Measurements from ENCODE around the gene TAS2R38. TPM values are rescaled to one million over a fixed set of nuclear protein-coding genes. Genes with fewer than 3 reads are reported as not detected.

Gene TAS2R38
- total and polyA plus RNA-seq, 5 experiments from 2014 or later, result not detected

DNA sequence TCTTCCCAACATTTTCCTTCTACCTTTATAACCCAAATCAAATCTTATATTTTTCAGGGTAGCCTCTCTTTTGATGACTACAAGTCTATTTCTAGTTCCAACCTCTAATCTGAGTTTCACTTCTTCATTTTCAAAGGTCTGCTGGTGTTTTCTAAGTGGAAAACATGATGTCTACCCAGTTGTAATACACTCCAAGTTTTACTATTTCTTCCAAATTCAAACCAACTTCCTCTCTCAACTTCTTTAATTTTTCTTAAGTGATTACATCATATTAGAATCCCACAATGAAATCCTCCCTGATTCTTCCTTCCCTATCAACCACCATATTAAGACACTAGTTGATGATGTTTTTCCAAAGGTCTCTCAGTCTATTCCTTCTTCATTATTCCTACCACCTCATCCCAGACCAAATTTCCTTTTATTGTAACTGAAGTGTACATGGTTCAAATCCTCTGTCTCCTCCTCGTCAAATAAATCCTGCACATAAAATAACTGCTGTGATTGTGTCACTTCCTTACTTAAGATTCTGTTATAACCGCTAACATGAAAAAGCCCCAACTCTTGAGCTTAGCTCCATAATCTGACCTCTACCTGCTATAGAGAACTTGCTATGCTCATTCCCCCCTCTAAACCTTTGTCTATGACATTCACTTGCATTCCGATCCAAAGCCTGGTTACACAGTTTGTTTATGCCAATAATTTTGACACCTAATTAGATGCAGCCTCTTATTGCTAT, 12.7 kb downstream of the TAS2R38 start:
- POLR2A ChIA-PET, result no interaction called here
- H3K9me3 Mint-ChIP-seq, result no peaks in the 10 kb centered on the region
- DNase-seq (no peak), ATAC-seq (no peak)
- H3K27ac Mint-ChIP-seq, result peak overlapping the region in 1 of 10 donors; percentile 36
- peaks cover 0 to 22% (median 0%) of the 10 kb centered on the region in 4 donors for H3K4me1 Mint-ChIP-seq
- peaks cover 0 to 1% (median 0%) of the 10 kb centered on the region in 5 donors for H3K27me3 Mint-ChIP-seq
- H3K4me3 Mint-ChIP-seq, result no peak overlapping the region
- H3K36me3 Mint-ChIP-seq, result no peaks in the 10 kb centered on the region

DNA sequence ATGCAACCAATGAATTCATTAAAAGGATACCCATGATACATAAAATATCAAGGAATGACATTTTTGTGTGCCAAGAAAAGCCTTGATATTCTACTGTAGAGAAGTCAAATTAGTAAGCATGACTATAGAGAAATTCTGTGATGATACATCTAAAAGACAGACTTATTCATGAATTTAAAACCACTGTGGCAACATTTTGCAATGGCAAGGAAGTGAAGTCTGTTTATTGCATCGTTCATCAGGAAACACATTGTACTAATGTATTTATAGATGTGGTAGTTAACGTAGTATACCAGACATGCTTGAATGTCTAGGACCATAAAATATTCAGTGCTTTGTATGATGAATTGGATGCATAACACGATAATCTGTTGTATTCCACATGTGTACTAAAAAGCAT, 17.5 kb downstream of the TAS2R38 start:
- DNase-seq (no peak), ATAC-seq (no peak)
- Mint-ChIP-seq H3K36me3 (no peaks in the 10 kb centered on the region), H3K27me3 (peaks cover 0 to 1% (median 0%) of the 10 kb centered on the region in 5 donors), H3K4me3 (no peak overlapping the region), H3K9me3 (no peaks in the 10 kb centered on the region), H3K4me1 (peaks cover 0 to 24% (median 0%) of the 10 kb centered on the region in 4 donors), H3K27ac (no peak overlapping the region)
- POLR2A ChIA-PET, result no interaction called here

DNA sequence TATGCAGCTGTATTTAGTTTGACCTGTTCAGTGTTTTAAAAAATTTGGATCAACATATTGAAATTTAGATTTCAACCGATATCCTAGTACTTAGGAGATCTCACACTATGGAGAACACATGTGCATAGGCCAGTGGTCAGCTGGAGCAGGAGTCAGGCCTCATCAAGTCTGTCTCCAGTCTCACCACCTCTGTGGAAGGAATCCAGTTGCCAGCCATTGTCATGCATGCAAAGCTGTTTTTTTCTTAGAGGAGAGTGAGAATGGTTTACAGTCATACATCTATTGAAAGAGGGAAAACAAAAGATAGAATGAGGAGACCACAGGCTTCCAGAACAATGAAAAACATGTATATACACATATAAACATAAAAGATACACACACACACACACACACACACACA, 19.2 kb downstream of the TAS2R38 start:
- H3K36me3 Mint-ChIP-seq, result no peaks in the 10 kb centered on the region
- H3K9me3 Mint-ChIP-seq, result no peaks in the 10 kb centered on the region
- POLR2A ChIA-PET, result no interaction called here
- H3K4me3 Mint-ChIP-seq, result no peak overlapping the region
- no peak overlapping the region for H3K27ac Mint-ChIP-seq
- DNase-seq (no peak), ATAC-seq (no peak)
- H3K4me1 Mint-ChIP-seq, result peaks cover 0 to 10% (median 0%) of the 10 kb centered on the region in 4 donors
- H3K27me3 Mint-ChIP-seq, result peaks cover 0 to 9% (median 0%) of the 10 kb centered on the region in 5 donors

DNA sequence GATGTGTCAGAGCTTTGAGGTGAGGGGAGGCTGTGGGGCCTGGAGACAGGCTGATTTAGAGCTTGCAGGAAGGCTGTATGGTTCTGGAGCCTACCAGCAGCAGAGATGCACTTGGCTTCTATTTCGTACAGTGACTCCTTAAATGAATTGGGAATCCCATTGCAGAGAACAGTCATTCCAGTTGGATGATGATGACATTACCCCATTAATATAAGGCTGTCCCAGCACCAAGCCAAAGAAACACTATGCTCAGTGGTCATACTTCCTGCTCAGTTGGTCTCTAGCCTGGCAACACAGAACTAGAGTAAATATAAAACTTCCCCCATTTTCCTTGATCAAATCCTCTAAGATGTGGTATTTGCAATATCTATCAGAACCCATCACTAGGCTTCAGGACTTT, 21.1 kb downstream of the TAS2R38 start:
- no peak for DNase-seq
- POLR2A ChIA-PET, result no interaction called here
- Mint-ChIP-seq H3K27me3 (peaks cover 0 to 9% (median 0%) of the 10 kb centered on the region in 5 donors), H3K4me1 (peaks cover 0 to 10% (median 0%) of the 10 kb centered on the region in 4 donors), H3K4me3 (no peak overlapping the region), H3K9me3 (no peaks in the 10 kb centered on the region), H3K27ac (no peak overlapping the region), H3K36me3 (no peaks in the 10 kb centered on the region)
- ATAC-seq, result no peak

DNA sequence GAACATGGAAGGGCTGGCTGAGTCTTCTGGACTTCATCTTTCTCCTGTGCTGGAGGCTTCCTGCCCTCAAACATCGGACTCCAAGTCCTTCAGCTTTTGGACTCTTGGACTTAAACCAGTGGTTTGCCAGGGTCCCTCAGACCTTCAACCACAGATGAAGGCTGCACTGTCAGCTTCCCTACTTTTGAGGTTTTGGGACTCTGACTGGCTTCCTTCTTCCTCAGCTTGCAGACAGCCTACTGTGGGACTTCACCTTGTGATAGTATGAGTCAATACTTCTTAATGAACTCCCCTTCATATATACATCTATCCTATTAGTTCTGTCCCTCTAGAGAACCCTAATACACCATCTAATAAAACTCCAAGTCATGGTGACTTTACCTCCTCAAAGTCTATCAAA, 22.8 kb downstream of the TAS2R38 start:
- POLR2A ChIA-PET, result no interaction called here

DNA sequence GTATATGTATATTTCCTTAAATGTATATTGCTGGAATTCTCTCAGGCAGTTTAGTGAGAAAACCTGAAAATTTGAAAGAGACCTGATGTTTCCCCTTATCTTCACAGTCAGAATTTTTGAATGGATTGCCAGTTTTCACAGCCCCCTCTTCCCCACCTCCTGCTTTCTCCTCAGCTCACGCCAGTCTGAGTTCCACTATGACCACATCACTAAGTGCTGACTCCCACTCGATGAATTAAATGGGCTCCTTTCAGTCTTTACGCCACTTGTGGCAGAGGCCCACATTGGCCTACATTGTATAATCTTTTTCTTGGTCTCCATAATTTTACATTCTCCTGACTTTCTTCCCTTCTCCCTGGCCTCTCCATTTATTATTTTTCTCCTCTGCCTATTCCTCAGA, 23.7 kb downstream of the TAS2R38 start:
- no peaks in the 10 kb centered on the region for H3K9me3 Mint-ChIP-seq
- POLR2A ChIA-PET, result no interaction called here

More for the DNA sequence above, 22.8 kb downstream of the TAS2R38 start:
- Mint-ChIP-seq H3K9me3 (no peaks in the 10 kb centered on the region), H3K4me1 (peaks cover 0 to 3% (median 0%) of the 10 kb centered on the region in 4 donors), H3K27ac (no peak overlapping the region), H3K36me3 (no peaks in the 10 kb centered on the region), H3K27me3 (peaks cover 0 to 9% (median 0%) of the 10 kb centered on the region in 5 donors), H3K4me3 (no peak overlapping the region)
- no peak for ATAC-seq
- no peak for DNase-seq

DNA sequence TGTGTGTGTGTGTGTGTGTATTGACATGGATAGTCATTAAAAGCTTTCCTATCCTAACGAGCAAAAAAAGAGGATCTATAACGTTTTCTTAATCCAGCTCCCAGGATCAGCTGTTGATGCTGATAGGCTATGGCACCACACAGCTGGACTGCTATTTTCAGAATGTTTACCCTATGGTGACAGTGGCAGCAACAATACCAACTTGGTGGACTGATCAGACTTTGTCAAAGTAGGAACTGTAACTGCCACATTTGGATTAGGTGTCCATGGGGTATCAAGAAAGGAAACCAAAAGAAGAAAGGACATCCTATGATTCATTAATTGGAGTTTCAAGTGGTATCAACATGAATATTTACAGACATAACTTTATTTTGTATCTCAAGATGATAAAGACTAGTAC, 24.1 kb downstream of the TAS2R38 start:
- Mint-ChIP-seq H3K9me3 (no peaks in the 10 kb centered on the region), H3K36me3 (no peaks in the 10 kb centered on the region), H3K27ac (no peak overlapping the region), H3K4me3 (no peak overlapping the region), H3K4me1 (peaks cover 0 to 4% (median 0%) of the 10 kb centered on the region in 4 donors), H3K27me3 (peaks cover 0 to 9% (median 0%) of the 10 kb centered on the region in 5 donors)
- no peak for DNase-seq
- POLR2A ChIA-PET, result no interaction called here
- no peak for ATAC-seq

More for the DNA sequence above, 23.7 kb downstream of the TAS2R38 start:
- Mint-ChIP-seq H3K4me3 (no peak overlapping the region), H3K27me3 (peaks cover 0 to 9% (median 0%) of the 10 kb centered on the region in 5 donors), H3K36me3 (no peaks in the 10 kb centered on the region), H3K4me1 (peaks cover 0 to 4% (median 0%) of the 10 kb centered on the region in 4 donors), H3K27ac (no peak overlapping the region)
- DNase-seq (no peak), ATAC-seq (no peak)

DNA sequence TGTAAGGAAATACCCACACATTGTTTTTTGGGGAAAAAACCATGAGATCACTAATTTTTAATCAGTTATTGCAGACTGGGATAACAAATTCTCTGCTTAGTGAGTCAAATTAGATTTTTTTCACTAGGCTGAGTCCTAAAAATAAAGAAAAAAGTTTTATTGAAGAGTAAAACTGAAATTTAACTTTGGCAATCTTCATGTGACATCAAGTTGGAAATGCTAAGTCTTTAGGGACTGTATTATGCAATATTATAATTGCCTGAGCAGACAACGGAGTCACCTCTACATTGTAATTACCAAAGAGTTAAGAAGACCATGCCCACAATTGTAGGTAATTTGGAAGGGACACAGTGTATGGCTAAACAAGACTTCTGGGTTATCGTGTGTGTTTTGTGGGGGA, 24.6 kb downstream of the TAS2R38 start:
- H3K27me3 Mint-ChIP-seq, result peaks cover 0 to 9% (median 0%) of the 10 kb centered on the region in 5 donors
- H3K4me3 Mint-ChIP-seq, result no peak overlapping the region
- H3K9me3 Mint-ChIP-seq, result no peaks in the 10 kb centered on the region
- POLR2A ChIA-PET, result no interaction called here
- no peak for DNase-seq
- no peaks in the 10 kb centered on the region for H3K36me3 Mint-ChIP-seq
- peaks cover 0 to 4% (median 0%) of the 10 kb centered on the region in 4 donors for H3K4me1 Mint-ChIP-seq
- ATAC-seq, result no peak
- no peak overlapping the region for H3K27ac Mint-ChIP-seq

DNA sequence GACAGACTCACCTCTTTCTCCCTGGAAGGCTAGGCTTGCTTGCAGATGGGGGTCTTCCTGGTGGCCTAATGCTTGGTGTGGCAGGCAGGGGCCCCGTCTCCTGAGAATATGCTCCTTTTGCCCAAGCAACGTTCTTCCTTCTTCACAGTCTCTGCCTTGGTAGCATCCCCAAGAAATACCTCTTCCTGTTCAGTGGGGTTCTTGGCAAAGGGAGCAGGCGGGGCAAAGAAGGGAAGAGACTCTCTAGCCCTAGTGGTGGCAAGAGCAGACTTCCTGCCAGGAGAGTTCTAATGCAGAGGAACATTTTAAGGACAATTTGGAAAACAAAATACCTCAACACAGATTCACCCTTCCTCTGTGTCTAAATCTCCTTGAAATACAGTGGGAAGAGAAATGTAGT, 26.8 kb downstream of the TAS2R38 start, which contains the start of gene CLEC5A:
Gene CLEC5A (minus strand): TSS at position 179 of the 400 bp plus-strand sequence. CDS start 682 bp downstream, outside the sequence.
- Mint-ChIP-seq H3K4me1 (peaks cover 0 to 4% (median 0%) of the 10 kb centered on the region in 4 donors), H3K27ac (peak within 1 kb of the TSS in 1 of 10 donors; percentile 4), H3K9me3 (peaks cover 0 to 9% (median 7%) of the 10 kb centered on the region in 9 donors), H3K27me3 (peaks cover 0 to 9% (median 1%) of the 10 kb centered on the region in 5 donors), H3K36me3 (peaks cover 0 to 7% (median 0%) of the 10 kb centered on the region in 3 donors), H3K4me3 (no peak within 1 kb of the TSS)
- POLR2A ChIA-PET, result no interaction called here
- no peak for DNase-seq
- ATAC-seq, result no peak

DNA sequence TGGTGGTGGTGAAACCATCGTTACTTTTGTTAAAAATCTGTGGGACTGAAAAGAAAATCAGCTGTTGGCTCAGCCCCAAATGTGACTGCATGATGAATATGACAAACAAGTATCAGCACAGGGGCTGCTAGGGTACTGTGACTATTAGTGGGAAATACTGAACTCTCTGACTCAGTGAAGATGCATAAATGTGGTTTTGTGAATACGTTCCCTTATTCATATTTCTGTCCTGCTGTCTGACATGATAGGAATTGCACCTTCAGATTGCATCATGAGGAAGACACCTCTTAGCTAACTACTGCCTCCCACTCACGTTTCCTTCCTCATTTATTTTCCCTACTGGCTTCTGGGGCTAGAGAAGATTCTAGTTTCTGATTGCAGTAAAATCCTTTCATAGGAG, 28.2 kb downstream of the TAS2R38 start:
- no peak for DNase-seq
- Mint-ChIP-seq H3K27ac (no peak overlapping the region), H3K4me3 (no peak overlapping the region), H3K36me3 (peaks cover 0 to 17% (median 4%) of the 10 kb centered on the region in 3 donors), H3K9me3 (peaks cover 6 to 23% (median 18%) of the 10 kb centered on the region in 9 donors), H3K27me3 (peaks cover 0 to 3% (median 1%) of the 10 kb centered on the region in 5 donors), H3K4me1 (peaks cover 0 to 4% (median 0%) of the 10 kb centered on the region in 4 donors)
- POLR2A ChIA-PET, result no interaction called here
- ATAC-seq, result no peak

DNA sequence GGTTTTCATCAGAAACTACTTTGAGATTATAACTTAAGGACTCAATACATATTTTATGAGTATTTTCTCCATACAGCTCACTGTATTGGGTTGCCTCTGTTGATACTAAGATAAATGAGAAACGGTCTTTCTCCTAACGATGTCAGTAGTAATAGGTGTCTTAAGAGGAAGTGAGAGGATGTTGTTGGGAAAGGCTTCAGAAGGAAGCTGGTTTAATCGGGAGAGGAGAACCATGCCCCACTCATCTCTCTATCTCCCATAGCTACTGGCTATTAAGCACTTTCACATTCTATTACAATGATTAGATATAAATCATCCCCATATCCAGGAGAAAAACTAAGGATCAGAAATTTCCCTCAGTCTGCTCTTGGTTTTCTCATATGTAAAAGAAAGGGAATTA, 28.8 kb downstream of the TAS2R38 start:
- Mint-ChIP-seq H3K27ac (no peak overlapping the region), H3K4me1 (peaks cover 0 to 4% (median 0%) of the 10 kb centered on the region in 4 donors), H3K36me3 (peaks cover 0 to 22% (median 7%) of the 10 kb centered on the region in 3 donors), H3K27me3 (peaks cover 0 to 3% (median 0%) of the 10 kb centered on the region in 5 donors), H3K4me3 (no peak overlapping the region), H3K9me3 (peaks cover 8 to 29% (median 23%) of the 10 kb centered on the region in 9 donors)
- ATAC-seq, result no peak
- POLR2A ChIA-PET, result no interaction called here
- DNase-seq, result no peak

DNA sequence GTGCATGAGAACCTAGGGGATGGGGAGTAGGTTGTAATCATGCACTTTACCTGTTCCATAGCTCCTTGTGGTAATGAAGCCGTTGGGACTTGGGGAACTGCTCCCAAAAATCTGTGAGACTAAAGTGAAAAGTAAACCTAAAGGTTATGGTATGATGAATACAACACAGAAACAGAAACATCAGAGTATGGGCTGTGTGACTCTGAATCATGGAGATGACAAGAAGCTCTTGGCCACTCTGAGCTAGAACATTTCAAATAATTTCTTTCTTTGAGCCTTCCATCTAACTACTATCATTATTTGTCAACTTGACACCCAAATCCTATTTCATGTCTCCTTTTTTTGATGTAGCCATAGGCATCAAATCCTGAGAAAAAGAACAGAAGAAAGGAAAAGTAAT, 29.7 kb downstream of the TAS2R38 start:
- Mint-ChIP-seq H3K36me3 (peaks cover 0 to 22% (median 7%) of the 10 kb centered on the region in 3 donors), H3K27me3 (peaks cover 0 to 4% (median 1%) of the 10 kb centered on the region in 5 donors), H3K4me1 (peaks cover 0 to 4% (median 0%) of the 10 kb centered on the region in 4 donors), H3K4me3 (no peak overlapping the region), H3K27ac (no peak overlapping the region), H3K9me3 (peaks cover 12 to 38% (median 30%) of the 10 kb centered on the region in 9 donors)
- ATAC-seq (no peak), DNase-seq (no peak)
- POLR2A ChIA-PET, result no interaction called here

DNA sequence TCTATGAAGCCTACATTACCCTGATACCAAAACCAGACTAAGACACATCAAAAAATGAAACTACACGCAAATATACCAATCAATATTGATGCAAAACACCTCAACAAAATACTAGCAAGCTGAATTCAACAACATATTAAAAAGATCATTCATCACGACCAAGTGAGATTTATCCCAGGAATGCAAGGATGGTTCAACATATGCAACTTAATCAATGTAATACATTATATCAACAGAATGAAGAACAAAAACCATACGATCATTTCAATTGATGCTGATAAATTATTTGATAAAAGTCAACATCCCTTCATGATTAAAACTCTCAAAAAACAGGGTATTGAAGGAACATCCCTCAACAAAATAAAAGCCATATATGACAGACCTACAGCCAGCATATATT, 32.5 kb downstream of the TAS2R38 start:
- H3K9me3 Mint-ChIP-seq, result peaks cover 12 to 40% (median 31%) of the 10 kb centered on the region in 9 donors
- POLR2A ChIA-PET, result no interaction called here
- H3K4me1 Mint-ChIP-seq, result peaks cover 0 to 4% (median 0%) of the 10 kb centered on the region in 4 donors
- ATAC-seq (no peak), DNase-seq (no peak)
- no peak overlapping the region for H3K27ac Mint-ChIP-seq
- H3K36me3 Mint-ChIP-seq, result peaks cover 0 to 22% (median 7%) of the 10 kb centered on the region in 3 donors
- no peak overlapping the region for H3K4me3 Mint-ChIP-seq
- peaks cover 0 to 4% (median 4%) of the 10 kb centered on the region in 5 donors for H3K27me3 Mint-ChIP-seq

Measured in naive thymus-derived CD8-positive, alpha-beta T cell (primary cell).